ENCODE results near the gene NDEL1. TPM values are rescaled to one million over a fixed set of nuclear protein-coding genes. Genes with fewer than 3 reads are reported as not detected.

The NDEL1 gene
- total RNA-seq, 1 experiment from 2014 or later: 39.2 TPM

DNA sequence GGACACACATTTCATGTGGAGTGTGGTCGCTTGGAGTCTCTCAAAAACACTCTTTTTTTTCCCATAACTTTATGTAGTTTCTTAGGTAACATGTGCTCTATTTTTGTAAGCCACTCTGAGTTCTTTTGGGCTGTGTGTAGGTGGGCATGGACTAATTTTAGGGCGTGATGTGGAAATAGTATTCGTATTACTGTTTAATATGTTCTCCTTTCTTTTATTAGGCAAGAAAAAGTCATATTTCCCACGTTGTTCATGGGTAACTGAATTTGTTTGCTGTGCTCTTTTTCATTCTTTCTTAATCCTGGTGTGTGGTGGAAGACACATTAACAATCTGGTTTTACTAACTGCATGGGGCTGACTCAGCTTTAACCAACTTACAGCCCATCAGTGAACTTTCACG, 27.4 kb downstream of the NDEL1 start:
- DNase-seq (ENCODE audit: low read depth, low spot score) (no peak), ATAC-seq (no peak)
- Histone ChIP-seq H3K4me1 (ENCODE audit: control insufficient read depth in 1 of 2, insufficient read depth in 2 of 2, low read length in 2 of 2) (no peaks in the 10 kb centered on the region), H3K4me3 (replicated peaks in 1 of 2; ENCODE audit: low read depth in 1 of 2, low read length in 2 of 2) (no peak overlapping the region), H3K9ac (ENCODE audit: low read length) (no peak overlapping the region), H3K4me2 (ENCODE audit: low read length) (no peak overlapping the region), H3K79me2 (ENCODE audit: insufficient read depth, low read length) (peaks cover 50% of the 10 kb centered on the region; the same call in 1 of the 2 replicates), H4K20me1 (ENCODE audit: insufficient read depth) (peaks cover 3% of the 10 kb centered on the region; the same call in 1 of the 2 replicates), H3K27ac (ENCODE audit: low read depth, low read length) (no peak overlapping the region), H3K9me3 (ENCODE audit: control insufficient read depth in 1 of 2, insufficient read depth in 1 of 2, low read depth in 1 of 2, low read length in 2 of 2) (no peaks in the 10 kb centered on the region), H3K36me3 (ENCODE audit: control insufficient read depth in 1 of 2, insufficient read depth in 2 of 2, low read length in 2 of 2) (peaks cover 32 to 45% of the 10 kb centered on the region in 2 experiments), H3K27me3 (ENCODE audit: insufficient read depth, low read length) (no peaks in the 10 kb centered on the region), H3K9me2 (ENCODE audit: insufficient read depth) (no peaks in the 10 kb centered on the region), H2AFZ (ENCODE audit: low read depth, low read length, poor library complexity, severe bottlenecking) (no peak overlapping the region)
- intact Hi-C loops (cut with micrococcal nuclease): no loop called here
- POLR2A ChIA-PET: no interaction called here
- BruUV-seq (replicated peaks): no TSS peak
- no peak for TF ChIP-seq RAD21 (IDR thresholded peaks at IDR 0.05; ENCODE audit: low read depth)
- no peak for TF ChIP-seq FOSL1 (IDR thresholded peaks at IDR 0.05; ENCODE audit: low read depth)
- RAD21 ChIA-PET (ENCODE audit: low non-redundant PET in 1 of 2, low total read pairs in 2 of 2, uncharacterized antibody in 2 of 2, unreplicated experiment in 2 of 2): no interaction called here
- CTCF ChIA-PET: no interaction called here

DNA sequence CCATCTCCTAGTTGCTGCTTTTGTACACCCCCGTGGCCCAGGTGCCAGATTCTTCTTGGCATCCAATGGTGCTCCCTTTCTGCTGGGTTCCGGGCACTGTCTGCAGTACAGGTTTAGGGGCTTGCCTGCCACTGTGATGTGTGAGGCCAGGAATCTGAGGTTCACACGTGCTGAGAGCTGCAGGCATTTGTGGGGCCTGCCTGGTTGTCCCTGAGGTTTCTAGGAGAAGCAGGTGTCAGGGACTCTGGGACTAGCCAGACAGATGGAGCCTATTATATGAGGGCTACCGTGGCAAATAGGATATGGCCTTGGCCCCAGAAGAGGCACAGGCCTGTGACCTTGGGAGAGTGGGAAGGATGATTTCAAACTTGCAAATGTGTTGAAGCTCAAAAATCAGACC, 29.3 kb downstream of the NDEL1 start:
- H3K9ac ChIP-seq (ENCODE audit: low read length): no peak overlapping the region
- DNase-seq (ENCODE audit: low read depth, low spot score) (no peak), ATAC-seq (no peak)
- no peaks in the 10 kb centered on the region for H3K9me2 ChIP-seq (ENCODE audit: insufficient read depth)
- no peak overlapping the region for H2AFZ ChIP-seq (ENCODE audit: low read depth, low read length, poor library complexity, severe bottlenecking)
- no peaks in the 10 kb centered on the region for H3K27me3 ChIP-seq (ENCODE audit: insufficient read depth, low read length)
- ChIA-PET RAD21 (ENCODE audit: low non-redundant PET in 1 of 2, low total read pairs in 2 of 2, uncharacterized antibody in 2 of 2, unreplicated experiment in 2 of 2) (no interaction called here), POLR2A (no interaction called here), CTCF (no interaction called here)
- H3K79me2 ChIP-seq (ENCODE audit: insufficient read depth, low read length): peaks cover 47% of the 10 kb centered on the region; the same call in 1 of the 2 replicates
- H3K4me1 ChIP-seq (ENCODE audit: control insufficient read depth in 1 of 2, insufficient read depth in 2 of 2, low read length in 2 of 2): no peaks in the 10 kb centered on the region
- peaks cover 3% of the 10 kb centered on the region; the same call in 1 of the 2 replicates for H4K20me1 ChIP-seq (ENCODE audit: insufficient read depth)
- intact Hi-C loops (cut with micrococcal nuclease): no loop called here
- BruUV-seq (replicated peaks): no TSS peak
- H3K9me3 ChIP-seq (ENCODE audit: control insufficient read depth in 1 of 2, insufficient read depth in 1 of 2, low read depth in 1 of 2, low read length in 2 of 2): no peaks in the 10 kb centered on the region
- H3K27ac ChIP-seq (ENCODE audit: low read depth, low read length): no peak overlapping the region
- no peak overlapping the region for H3K4me3 ChIP-seq (replicated peaks in 1 of 2; ENCODE audit: low read depth in 1 of 2, low read length in 2 of 2)
- H3K4me2 ChIP-seq (ENCODE audit: low read length): no peak overlapping the region
- peaks cover 25 to 38% of the 10 kb centered on the region in 2 experiments for H3K36me3 ChIP-seq (ENCODE audit: control insufficient read depth in 1 of 2, insufficient read depth in 2 of 2, low read length in 2 of 2)
- TF ChIP-seq EZH2 (IDR thresholded peaks at IDR 0.05) (no peak), ZFX (IDR thresholded peaks at IDR 0.05) (no peak), RAD21 (IDR thresholded peaks at IDR 0.05; ENCODE audit: low read depth) (no peak), JUND (IDR thresholded peaks at IDR 0.05) (no peak), SIN3A (IDR thresholded peaks at IDR 0.05; ENCODE audit: low read depth) (no peak), CBX3 (IDR thresholded peaks at IDR 0.05; ENCODE audit: low read depth) (no peak), SP1 (IDR thresholded peaks at IDR 0.05; ENCODE audit: low read depth) (no peak), ELF1 (IDR thresholded peaks at IDR 0.05; ENCODE audit: borderline replicate concordance, low read depth) (no peak), YY1 (IDR thresholded peaks at IDR 0.05; ENCODE audit: extremely low read depth, insufficient replicate concordance, low read depth, low read length) (no peak)
- TF ChIP-seq, protein P1, sequence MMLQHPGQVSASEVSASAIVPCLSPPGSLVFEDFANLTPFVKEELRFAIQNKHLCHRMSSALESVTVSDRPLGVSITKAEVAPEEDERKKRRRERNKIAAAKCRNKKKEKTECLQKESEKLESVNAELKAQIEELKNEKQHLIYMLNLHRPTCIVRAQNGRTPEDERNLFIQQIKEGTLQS (IDR thresholded peaks at IDR 0.05): no peak
- TF ChIP-seq, protein P2, sequence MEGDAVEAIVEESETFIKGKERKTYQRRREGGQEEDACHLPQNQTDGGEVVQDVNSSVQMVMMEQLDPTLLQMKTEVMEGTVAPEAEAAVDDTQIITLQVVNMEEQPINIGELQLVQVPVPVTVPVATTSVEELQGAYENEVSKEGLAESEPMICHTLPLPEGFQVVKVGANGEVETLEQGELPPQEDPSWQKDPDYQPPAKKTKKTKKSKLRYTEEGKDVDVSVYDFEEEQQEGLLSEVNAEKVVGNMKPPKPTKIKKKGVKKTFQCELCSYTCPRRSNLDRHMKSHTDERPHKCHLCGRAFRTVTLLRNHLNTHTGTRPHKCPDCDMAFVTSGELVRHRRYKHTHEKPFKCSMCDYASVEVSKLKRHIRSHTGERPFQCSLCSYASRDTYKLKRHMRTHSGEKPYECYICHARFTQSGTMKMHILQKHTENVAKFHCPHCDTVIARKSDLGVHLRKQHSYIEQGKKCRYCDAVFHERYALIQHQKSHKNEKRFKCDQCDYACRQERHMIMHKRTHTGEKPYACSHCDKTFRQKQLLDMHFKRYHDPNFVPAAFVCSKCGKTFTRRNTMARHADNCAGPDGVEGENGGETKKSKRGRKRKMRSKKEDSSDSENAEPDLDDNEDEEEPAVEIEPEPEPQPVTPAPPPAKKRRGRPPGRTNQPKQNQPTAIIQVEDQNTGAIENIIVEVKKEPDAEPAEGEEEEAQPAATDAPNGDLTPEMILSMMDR (IDR thresholded peaks at IDR 0.05 in 2 of 3, conservative IDR thresholded peaks at IDR 0.05 in 1 of 3; ENCODE audit: borderline replicate concordance in 1 of 3, insufficient read depth in 1 of 3, low read depth in 2 of 3, low read length in 2 of 3): no peak
- TF ChIP-seq, protein P3, sequence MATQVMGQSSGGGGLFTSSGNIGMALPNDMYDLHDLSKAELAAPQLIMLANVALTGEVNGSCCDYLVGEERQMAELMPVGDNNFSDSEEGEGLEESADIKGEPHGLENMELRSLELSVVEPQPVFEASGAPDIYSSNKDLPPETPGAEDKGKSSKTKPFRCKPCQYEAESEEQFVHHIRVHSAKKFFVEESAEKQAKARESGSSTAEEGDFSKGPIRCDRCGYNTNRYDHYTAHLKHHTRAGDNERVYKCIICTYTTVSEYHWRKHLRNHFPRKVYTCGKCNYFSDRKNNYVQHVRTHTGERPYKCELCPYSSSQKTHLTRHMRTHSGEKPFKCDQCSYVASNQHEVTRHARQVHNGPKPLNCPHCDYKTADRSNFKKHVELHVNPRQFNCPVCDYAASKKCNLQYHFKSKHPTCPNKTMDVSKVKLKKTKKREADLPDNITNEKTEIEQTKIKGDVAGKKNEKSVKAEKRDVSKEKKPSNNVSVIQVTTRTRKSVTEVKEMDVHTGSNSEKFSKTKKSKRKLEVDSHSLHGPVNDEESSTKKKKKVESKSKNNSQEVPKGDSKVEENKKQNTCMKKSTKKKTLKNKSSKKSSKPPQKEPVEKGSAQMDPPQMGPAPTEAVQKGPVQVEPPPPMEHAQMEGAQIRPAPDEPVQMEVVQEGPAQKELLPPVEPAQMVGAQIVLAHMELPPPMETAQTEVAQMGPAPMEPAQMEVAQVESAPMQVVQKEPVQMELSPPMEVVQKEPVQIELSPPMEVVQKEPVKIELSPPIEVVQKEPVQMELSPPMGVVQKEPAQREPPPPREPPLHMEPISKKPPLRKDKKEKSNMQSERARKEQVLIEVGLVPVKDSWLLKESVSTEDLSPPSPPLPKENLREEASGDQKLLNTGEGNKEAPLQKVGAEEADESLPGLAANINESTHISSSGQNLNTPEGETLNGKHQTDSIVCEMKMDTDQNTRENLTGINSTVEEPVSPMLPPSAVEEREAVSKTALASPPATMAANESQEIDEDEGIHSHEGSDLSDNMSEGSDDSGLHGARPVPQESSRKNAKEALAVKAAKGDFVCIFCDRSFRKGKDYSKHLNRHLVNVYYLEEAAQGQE (IDR thresholded peaks at IDR 0.05; ENCODE audit: low read depth): no peak
- TF ChIP-seq, protein P4, sequence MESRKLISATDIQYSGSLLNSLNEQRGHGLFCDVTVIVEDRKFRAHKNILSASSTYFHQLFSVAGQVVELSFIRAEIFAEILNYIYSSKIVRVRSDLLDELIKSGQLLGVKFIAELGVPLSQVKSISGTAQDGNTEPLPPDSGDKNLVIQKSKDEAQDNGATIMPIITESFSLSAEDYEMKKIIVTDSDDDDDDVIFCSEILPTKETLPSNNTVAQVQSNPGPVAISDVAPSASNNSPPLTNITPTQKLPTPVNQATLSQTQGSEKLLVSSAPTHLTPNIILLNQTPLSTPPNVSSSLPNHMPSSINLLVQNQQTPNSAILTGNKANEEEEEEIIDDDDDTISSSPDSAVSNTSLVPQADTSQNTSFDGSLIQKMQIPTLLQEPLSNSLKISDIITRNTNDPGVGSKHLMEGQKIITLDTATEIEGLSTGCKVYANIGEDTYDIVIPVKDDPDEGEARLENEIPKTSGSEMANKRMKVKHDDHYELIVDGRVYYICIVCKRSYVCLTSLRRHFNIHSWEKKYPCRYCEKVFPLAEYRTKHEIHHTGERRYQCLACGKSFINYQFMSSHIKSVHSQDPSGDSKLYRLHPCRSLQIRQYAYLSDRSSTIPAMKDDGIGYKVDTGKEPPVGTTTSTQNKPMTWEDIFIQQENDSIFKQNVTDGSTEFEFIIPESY (IDR thresholded peaks at IDR 0.05; ENCODE audit: extremely low read depth, insufficient replicate concordance, low read length): no peak

Data from HCT116 (cell line).